GM21447 (cell line): ENCODE data around the gene METRNL.

Experiments used
- ATAC-seq: cut with Tn5 transposase; IDR thresholded peaks from one replicate; pipeline ENCODE4 v1.9.1; 2021; ENCODE audit not compliant: unreplicated experiment

Gene METRNL

GRCh38 chr17:83103943-83104311, 24.5 kb downstream of the METRNL start:
- ATAC-seq, result no peak

- ATAC-seq, result no peak
Measured at GRCh38 chr17:83104577-83105505, 25.4 kb downstream of the METRNL start.

GRCh38 chr17:83105512-83105911, 26.1 kb downstream of the METRNL start:
- ATAC-seq, result no peak

GRCh38 chr17:83106056-83106588, 26.7 kb downstream of the METRNL start:
- ATAC-seq, result no peak

GRCh38 chr17:83106913-83107655, 27.7 kb downstream of the METRNL start:
- ATAC-seq, result no peak

- ATAC-seq, result no peak
Measured at GRCh38 chr17:83107656-83108048, 28.2 kb downstream of the METRNL start.

- no peak for ATAC-seq
Measured at GRCh38 chr17:83108709-83109108, 29.3 kb downstream of the METRNL start.

GRCh38 chr17:83109386-83109785, 30.0 kb downstream of the METRNL start:
- ATAC-seq, result no peak

GRCh38 chr17:83109793-83110645, 30.6 kb downstream of the METRNL start:
- ATAC-seq, result no peak

- no peak for ATAC-seq
Measured at GRCh38 chr17:83110735-83111134, 31.3 kb downstream of the METRNL start.

GRCh38 chr17:83111516-83112282, 32.3 kb downstream of the METRNL start:
- ATAC-seq, result no peak

GRCh38 chr17:83113381-83113780, 34.0 kb downstream of the METRNL start:
- ATAC-seq, result no peak

GRCh38 chr17:83113792-83114191, 34.4 kb downstream of the METRNL start:
- ATAC-seq, result no peak

- no peak for ATAC-seq
Measured at GRCh38 chr17:83114706-83115105, 35.3 kb downstream of the METRNL start.

- no peak for ATAC-seq
Measured at GRCh38 chr17:83115202-83115651, 35.8 kb downstream of the METRNL start.

- no peak for ATAC-seq
Measured at GRCh38 chr17:83115832-83116231, 36.4 kb downstream of the METRNL start.

- no peak for ATAC-seq
Measured at GRCh38 chr17:83116311-83116771, 36.9 kb downstream of the METRNL start.

GRCh38 chr17:83116783-83117555, 37.6 kb downstream of the METRNL start:
- no peak for ATAC-seq

GRCh38 chr17:83117583-83117982, 38.2 kb downstream of the METRNL start:
- ATAC-seq, result no peak
